AG08396 (cell line): ENCODE measurements around the gene AACS.
"Not testable (repeated sequence)": the region's sequence is repeated elsewhere in the genome, so short reads cannot be mapped to it uniquely, and the experiment has no call there.

Experiments
- DNase-seq: peaks from one replicate; pipeline ENCODE4 v3.0.0; 2012; ENCODE audit warnings: low spot score, mixed read lengths

The AACS gene

GRCh38 chr12:125092108-125092871 is 27.1 kb downstream of the AACS start:
- no peak for DNase-seq

GRCh38 chr12:125092872-125093680 is 27.8 kb downstream of the AACS start:
- DNase-seq, result peak; percentile 64

DNA sequence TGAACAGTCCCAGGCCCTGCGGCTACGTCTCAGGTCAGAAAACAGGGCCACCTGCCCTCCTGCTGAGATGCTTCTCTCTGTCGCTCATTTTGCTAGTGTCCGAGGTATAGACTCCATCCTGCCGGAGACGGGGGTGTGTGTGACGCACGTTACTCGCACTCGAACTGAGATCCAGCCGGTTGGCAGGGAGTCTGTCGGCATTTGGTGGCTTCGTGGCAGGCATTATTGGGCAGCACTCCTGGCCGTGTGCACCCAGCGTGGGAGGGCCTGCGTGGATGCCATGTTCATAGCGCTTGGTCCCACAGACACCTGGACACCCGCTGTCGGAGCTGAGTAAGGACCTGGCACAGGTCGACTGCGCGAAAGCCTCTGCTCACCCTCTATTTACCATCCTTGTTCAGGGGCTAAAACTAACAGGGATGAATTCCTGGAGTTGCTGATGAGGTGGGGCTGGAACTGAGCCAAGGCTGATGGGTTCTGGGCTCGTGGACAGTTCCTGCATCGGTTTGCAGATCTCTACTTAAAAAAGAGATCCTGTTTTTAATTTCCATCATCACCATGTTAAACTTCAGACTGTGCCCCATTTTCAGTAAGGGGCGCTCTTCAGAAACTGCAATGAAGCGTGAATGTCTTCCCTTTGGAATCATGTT is 28.6 kb downstream of the AACS start:
- DNase-seq, result no peak

DNA sequence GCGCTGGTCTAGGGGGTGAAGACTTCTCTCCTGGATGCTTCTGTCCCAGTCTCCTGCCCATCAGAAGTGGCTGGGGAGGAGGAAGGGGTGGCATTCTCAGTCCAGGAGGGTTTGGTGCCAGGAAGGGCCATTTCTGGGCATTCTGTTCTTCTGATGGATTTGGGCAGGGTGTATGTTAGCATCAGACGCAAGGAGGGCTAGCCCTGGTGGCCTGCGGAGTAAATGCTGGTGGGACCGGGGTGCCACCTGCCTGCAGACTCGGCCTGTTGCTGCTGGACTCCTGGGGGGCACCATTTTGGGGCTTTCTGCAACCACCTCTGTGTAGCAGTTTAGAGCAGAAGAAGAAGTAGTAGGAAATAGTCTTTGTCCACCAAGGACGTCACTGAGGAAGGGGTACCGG is 31.7 kb downstream of the AACS start:
- DNase-seq, result no peak

DNA sequence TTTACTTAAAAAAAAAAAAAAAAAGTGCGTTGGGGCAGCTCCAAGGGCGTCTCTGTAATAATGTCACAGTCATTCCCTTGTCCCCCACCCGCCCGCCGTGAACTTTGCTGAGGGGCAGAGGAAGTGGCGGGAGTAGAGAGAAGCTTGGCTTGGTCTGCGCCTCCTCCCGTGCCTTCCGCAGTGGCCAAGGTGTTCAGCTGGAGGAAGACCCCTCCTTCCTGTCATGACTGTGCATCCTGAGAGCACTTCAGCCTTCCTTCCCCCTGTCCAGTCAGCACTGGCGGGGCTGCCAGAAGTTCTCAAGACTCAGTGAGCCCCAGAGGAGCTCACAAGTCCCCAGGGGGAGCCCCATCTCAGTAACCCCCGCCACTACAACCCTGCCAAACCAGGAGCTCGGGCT is 32.2 kb downstream of the AACS start:
- DNase-seq, result no peak

- no peak for DNase-seq
These were observed 33.6 kb downstream of the AACS start for GRCh38 chr12:125098676-125099408.

- DNase-seq, result no peak
These were observed 34.2 kb downstream of the AACS start for GRCh38 chr12:125099409-125099782.

- no peak for DNase-seq
These were observed 35.6 kb downstream of the AACS start for GRCh38 chr12:125100551-125101434.

- DNase-seq, result no peak
These were observed 39.7 kb downstream of the AACS start for GRCh38 chr12:125104982-125105381.

GRCh38 chr12:125105600-125105999 is 40.4 kb downstream of the AACS start:
- no peak for DNase-seq

DNA sequence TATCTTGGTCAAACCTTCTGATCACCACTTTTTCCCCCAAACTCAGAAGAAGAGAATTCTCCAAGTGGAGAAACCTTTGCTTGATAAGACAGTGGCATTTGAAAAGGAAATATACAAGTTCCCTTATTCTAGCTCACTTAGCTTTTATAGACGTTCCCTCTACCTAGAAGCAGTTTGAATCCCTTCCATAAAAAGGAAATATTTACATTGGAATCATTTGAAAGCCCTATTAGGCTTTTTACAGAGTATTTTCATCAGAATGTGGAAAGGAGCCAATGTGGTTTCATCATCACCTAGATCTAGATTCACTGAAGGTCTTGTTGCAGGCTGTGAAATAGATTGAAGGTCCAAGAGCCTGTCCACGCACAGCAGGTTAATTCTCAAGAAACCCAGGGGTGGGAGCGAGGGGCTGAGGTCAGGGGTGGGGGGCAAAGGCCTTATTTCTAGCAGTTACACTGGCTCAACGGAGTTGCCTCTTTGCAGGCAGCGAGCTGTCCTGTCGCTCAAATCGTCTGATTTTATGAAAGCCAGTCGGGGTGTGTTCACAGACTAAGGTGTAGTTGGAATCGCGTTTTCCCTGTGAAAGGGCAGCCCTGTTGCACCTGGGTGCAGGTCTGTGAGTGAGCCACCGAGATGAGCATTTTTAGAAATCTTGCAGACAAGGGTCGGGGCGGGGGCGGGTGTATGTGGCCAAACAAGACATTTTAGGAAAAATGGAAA is 45.6 kb downstream of the AACS start:
- peak; percentile 32 for DNase-seq

DNA sequence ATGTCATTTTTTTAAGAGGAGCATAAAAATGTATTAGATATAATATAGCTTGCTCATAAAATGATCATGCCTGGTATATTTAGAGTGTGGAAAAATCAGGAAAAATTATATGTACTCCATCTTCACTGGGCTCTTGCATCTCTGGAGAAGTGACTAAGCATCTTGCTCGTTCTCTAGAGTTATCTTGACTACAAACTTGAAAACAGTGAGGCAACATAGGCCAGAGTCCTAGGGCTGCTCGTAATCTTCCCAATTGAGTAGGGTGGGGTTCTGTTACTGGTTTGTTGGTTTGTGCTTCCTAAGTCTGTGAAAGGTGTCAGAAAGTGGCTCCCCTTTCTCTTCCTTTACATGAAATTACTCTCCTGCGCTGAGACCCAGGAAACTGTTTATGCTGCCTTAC is 46.2 kb downstream of the AACS start:
- no peak for DNase-seq

DNA sequence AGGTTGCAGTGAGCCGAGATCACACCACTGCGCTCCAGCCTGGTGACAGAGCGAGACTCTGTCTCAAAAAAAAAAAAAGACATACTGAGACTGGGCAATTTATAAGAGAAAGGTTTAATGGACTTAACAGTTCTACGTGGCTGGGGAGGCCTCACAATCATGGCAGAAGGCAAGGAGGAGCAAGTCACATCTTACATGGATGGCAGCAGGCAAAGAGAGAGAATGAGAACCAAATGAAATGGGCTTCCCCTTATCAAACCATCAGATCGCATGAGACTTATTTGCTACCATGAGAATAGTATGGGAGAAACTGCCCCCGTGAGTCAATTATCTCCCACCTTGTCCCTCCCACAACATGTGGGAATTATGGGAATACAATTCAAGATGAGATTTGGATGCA is 47.4 kb downstream of the AACS start:
- DNase-seq, result not testable (repeated sequence)

DNA sequence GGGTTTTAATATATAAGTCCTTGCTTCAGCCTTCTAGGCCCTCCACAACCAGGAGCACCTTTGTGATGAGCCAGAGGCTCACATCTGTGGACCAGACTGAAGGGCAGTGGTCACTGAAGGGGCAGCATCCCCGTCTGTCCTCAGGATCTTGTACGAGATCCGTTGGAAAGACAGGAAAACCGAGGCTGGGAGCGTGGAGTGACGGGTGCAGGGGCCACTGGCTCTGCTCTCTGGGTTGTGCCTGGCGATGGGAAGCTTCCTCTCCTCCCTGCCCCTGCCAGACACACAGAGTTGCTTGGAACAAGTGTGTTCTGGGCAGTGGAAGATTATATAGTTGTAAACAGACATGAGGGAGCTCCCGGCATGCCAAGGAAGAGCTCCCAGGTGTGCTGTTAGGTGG is 48.0 kb downstream of the AACS start:
- no peak for DNase-seq

DNA sequence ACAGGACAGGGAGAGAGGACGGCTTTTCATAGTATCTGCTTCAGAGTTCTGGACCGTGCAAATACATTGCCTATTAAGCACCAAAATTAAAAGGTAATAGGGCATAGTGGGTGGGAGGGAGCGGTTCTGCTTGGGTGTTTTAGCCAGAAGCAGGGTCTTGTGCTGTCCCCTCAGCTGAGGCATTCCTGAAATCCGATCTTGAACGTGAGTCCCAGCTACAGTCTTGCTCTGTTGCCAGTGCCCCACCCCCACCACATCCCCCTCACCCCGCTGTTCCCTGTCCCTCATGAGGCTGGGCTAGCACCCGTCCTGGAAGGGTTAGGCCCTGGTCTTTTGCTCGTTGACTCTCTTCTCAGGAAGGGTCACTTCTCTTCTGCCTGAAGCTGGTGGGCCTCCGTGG is 48.6 kb downstream of the AACS start:
- DNase-seq, result no peak

- DNase-seq, result no peak
These were observed 49.3 kb downstream of the AACS start for GRCh38 chr12:125114365-125115141.

- DNase-seq, result no peak
These were observed 55.3 kb downstream of the AACS start for GRCh38 chr12:125120566-125120965.

DNA sequence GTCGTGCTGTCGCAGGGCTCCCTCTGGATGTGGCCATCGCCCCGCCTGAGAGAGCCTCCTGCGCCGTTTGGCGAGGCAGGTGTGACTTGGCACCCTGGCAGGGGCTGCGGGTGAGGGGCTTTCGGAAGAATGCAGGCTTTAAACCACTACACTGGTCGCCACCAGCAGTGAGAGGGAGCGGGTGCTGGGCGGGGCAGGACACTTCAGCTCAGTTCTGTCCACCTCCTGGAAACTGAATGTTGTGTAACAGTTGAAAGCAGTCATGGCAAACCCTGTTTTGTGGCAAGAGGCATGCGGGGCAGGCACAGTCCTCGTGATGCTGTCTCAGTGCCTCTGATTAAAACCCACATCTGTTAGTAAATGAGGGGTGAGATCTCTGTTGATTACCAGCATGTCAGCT is 55.9 kb downstream of the AACS start:
- DNase-seq, result no peak

- DNase-seq, result no peak
These were observed 57.4 kb downstream of the AACS start for GRCh38 chr12:125122668-125123067.
